Activated CD8-positive, alpha-beta memory T cell treated with anti-CD3 and anti-CD28 coated beads for 48 hours (primary cell): Measurements from ENCODE around the gene ZNF70.

Experiments used
- DNase-seq, 3 experiments: peaks; one replicate each; pipeline ENCODE4 v3.0.0-alpha.2; 2020; ENCODE audit warnings: low read depth in 2 of 3, low spot score in 2 of 3

The ZNF70 gene

GRCh38 chr22:23718371-23719165 lies 32.3 kb downstream of the ZNF70 start:
- DNase-seq, result no peak

GRCh38 chr22:23716811-23717801 lies 33.8 kb downstream of the ZNF70 start:
- DNase-seq, result peak; percentile 56 to 75 (median 66)

- DNase-seq, result no peak
Observed at GRCh38 chr22:23715806-23716375, 35.0 kb downstream of the ZNF70 start.

- DNase-seq, result no peak
Observed at GRCh38 chr22:23714596-23715578, 36.0 kb downstream of the ZNF70 start.

- peak in 1 of 3 experiments; percentile 39 for DNase-seq
Observed at GRCh38 chr22:23713696-23714595, 37.0 kb downstream of the ZNF70 start.

- no peak for DNase-seq
Observed at GRCh38 chr22:23712256-23712655, 38.7 kb downstream of the ZNF70 start.

GRCh38 chr22:23709107-23709506 lies 41.8 kb downstream of the ZNF70 start:
- no peak for DNase-seq

- DNase-seq, result no peak
Observed at GRCh38 chr22:23708270-23708669, 42.6 kb downstream of the ZNF70 start.

- DNase-seq, result peak in 1 of 3 experiments; percentile 24
Observed at GRCh38 chr22:23705358-23705757, 45.6 kb downstream of the ZNF70 start.

GRCh38 chr22:23704829-23705228 lies 46.1 kb downstream of the ZNF70 start:
- DNase-seq, result no peak

- no peak for DNase-seq
Observed at GRCh38 chr22:23704062-23704461, 46.9 kb downstream of the ZNF70 start.

GRCh38 chr22:23700706-23701105 lies 50.2 kb downstream of the ZNF70 start:
- no peak for DNase-seq

GRCh38 chr22:23698673-23699235 lies 52.2 kb downstream of the ZNF70 start:
- no peak for DNase-seq

- no peak for DNase-seq
Observed at GRCh38 chr22:23698094-23698493, 52.8 kb downstream of the ZNF70 start.

- DNase-seq, result no peak
Observed at GRCh38 chr22:23697031-23697970, 53.6 kb downstream of the ZNF70 start.

GRCh38 chr22:23696326-23696851 lies 54.5 kb downstream of the ZNF70 start:
- peak; percentile 35 to 45 (median 35) for DNase-seq

- DNase-seq, result no peak
Observed at GRCh38 chr22:23695571-23696325, 55.2 kb downstream of the ZNF70 start.
